GM23338 (cell line): Measurements from ENCODE around the gene WIPF1. TPM values are rescaled to one million over a fixed set of nuclear protein-coding genes. Genes with fewer than 3 reads are reported as not detected.
A peak's percentile ranks its signal among the peaks of the same experiment; 100 is the strongest.

Source experiments
- ATAC-seq: fragments of 200-7000 bp; cut with Tn5 transposase; 3 replicates; pipeline ENCODE4 v1.9.1; 2020
- DNase-seq: peaks from one replicate; pipeline ENCODE4 v3.0.0-alpha.2; 2015; ENCODE audit warnings: low spot score
- H2AFZ ChIP-seq: fragments of 200-600 bp; sonication (generic); 2 replicates; pipeline ENCODE4 v1.8.0; 2016; ENCODE audit warnings: antibody characterized with exemption, mild to moderate bottlenecking, moderate library complexity
- H3F3A ChIP-seq: fragments of 200-600 bp; sonication (generic); replicated peaks from 2 replicates; pipeline ENCODE4 v1.8.0; 2017; ENCODE audit warnings: antibody characterized with exemption, mixed run types, low read depth
- H3K27ac ChIP-seq: fragments of 200-600 bp; sonication (generic); 2 replicates; pipeline ENCODE4 v1.6.1; 2016; ENCODE audit warnings: low read depth
- H3K27me3 ChIP-seq: fragments of 200-600 bp; sonication (generic); 2 replicates; pipeline ENCODE4 v1.8.0; 2016; ENCODE audit warnings: mild to moderate bottlenecking, mixed run types, moderate library complexity; ENCODE audit not compliant: insufficient read depth
- H3K36me3 ChIP-seq: fragments of 200-600 bp; sonication (generic); 2 replicates; pipeline ENCODE4 v1.8.0; 2016; ENCODE audit warnings: mild to moderate bottlenecking; ENCODE audit not compliant: insufficient read depth
- H3K4me1 ChIP-seq: fragments of 200-600 bp; sonication (generic); 2 replicates; pipeline ENCODE4 v1.8.0; 2016; ENCODE audit warnings: mild to moderate bottlenecking, moderate library complexity; ENCODE audit not compliant: insufficient read depth
- H3K4me2 ChIP-seq: fragments of 200-600 bp; sonication (generic); 2 replicates; pipeline ENCODE4 v1.7.1; 2017; ENCODE audit warnings: mixed run types
- H3K4me3 ChIP-seq: fragments of 200-600 bp; sonication (generic); 2 replicates; pipeline ENCODE4 v1.6.1; 2016; ENCODE audit warnings: mixed run types
- H3K79me2 ChIP-seq: fragments of 200-600 bp; sonication (generic); replicated peaks from 2 replicates; pipeline ENCODE4 v1.8.0; 2017; ENCODE audit warnings: mild to moderate bottlenecking; ENCODE audit not compliant: insufficient read depth
- H3K9me2 ChIP-seq: fragments of 200-600 bp; sonication (generic); 2 replicates; pipeline ENCODE4 v1.8.0; 2017; ENCODE audit not compliant: insufficient read depth
- H4K20me1 ChIP-seq: fragments of 200-600 bp; sonication (generic); replicated peaks from 2 replicates; pipeline ENCODE4 v1.8.0; 2017; ENCODE audit warnings: mild to moderate bottlenecking; ENCODE audit not compliant: insufficient read depth
- H3K27ac Mint-ChIP-seq: 2 replicates; pipeline ENCODE4 v1.8.0; 2020; ENCODE audit warnings: inconsistent platforms, mild to moderate bottlenecking, moderate library complexity, mixed read lengths
- H3K27me3 Mint-ChIP-seq: 3 replicates; pipeline ENCODE4 v1.8.0; 2022; ENCODE audit warnings: low read depth, mild to moderate bottlenecking, moderate library complexity, mixed read lengths, inconsistent platforms; ENCODE audit not compliant: insufficient read depth, poor library complexity
- H3K36me3 Mint-ChIP-seq: 3 replicates; pipeline ENCODE4 v1.8.0; 2021; ENCODE audit warnings: low read depth, mild to moderate bottlenecking, inconsistent platforms, moderate library complexity, mixed read lengths
- H3K4me1 Mint-ChIP-seq: 3 replicates; pipeline ENCODE4 v1.8.0; 2020; ENCODE audit warnings: mild to moderate bottlenecking, inconsistent platforms, mixed read lengths
- H3K4me3 Mint-ChIP-seq: 3 replicates; pipeline ENCODE4 v1.8.0; 2021; ENCODE audit warnings: moderate library complexity, mild to moderate bottlenecking, inconsistent platforms, mixed read lengths
- H3K9me3 Mint-ChIP-seq: 3 replicates; pipeline ENCODE4 v1.8.0; 2020; ENCODE audit warnings: moderate library complexity, mild to moderate bottlenecking, inconsistent platforms, mixed read lengths
- CREB1 ChIP-seq: fragments of 250-450 bp; sonication (Bioruptor Pico); IDR thresholded peaks from 2 replicates; pipeline ENCODE4 v1.5.0; 2020; ENCODE audit warnings: low read depth, mild to moderate bottlenecking, moderate library complexity
- CTCF ChIP-seq, 2 experiments: fragments of 200-600 bp in 1 of 2; sonication (generic) in 1 of 2; conservative IDR thresholded peaks; 2 replicates each; pipeline versions ENCODE4 v1.5.1 to v1.6.1; 2016 to 2017; ENCODE audit warnings: antibody characterized with exemption in 2 of 2, low read depth in 2 of 2, mild to moderate bottlenecking in 2 of 2, moderate library complexity in 1 of 2
- ETS1 ChIP-seq: IDR thresholded peaks from 2 replicates; pipeline ENCODE4 v1.6.1; 2016; ENCODE audit warnings: antibody characterized with exemption
- EZH2 ChIP-seq: fragments of 200-600 bp; sonication (generic); IDR thresholded peaks from one replicate; pipeline ENCODE4 v1.8.0; 2017; ENCODE audit warnings: antibody characterized with exemption, mild to moderate bottlenecking, low read depth; ENCODE audit not compliant: unreplicated experiment
- EZH2phosphoT487 ChIP-seq: fragments of 200-600 bp; sonication (generic); IDR thresholded peaks from one replicate; pipeline ENCODE4 v1.8.1; 2018; ENCODE audit warnings: antibody characterized with exemption; ENCODE audit not compliant: unreplicated experiment
- JUNB ChIP-seq: IDR thresholded peaks from one replicate; pipeline ENCODE4 v1.6.1; 2016; ENCODE audit warnings: antibody characterized with exemption; ENCODE audit not compliant: unreplicated experiment
- NANOG ChIP-seq: IDR thresholded peaks from 2 replicates; pipeline ENCODE4 v1.6.1; 2016; ENCODE audit warnings: antibody characterized with exemption, borderline replicate concordance
- POLR2AphosphoS5 ChIP-seq: IDR thresholded peaks from 2 replicates; pipeline ENCODE4 v1.6.1; 2016; ENCODE audit warnings: antibody characterized with exemption, low read depth
- REST ChIP-seq: IDR thresholded peaks from one replicate; pipeline ENCODE4 v1.6.1; 2018; ENCODE audit warnings: antibody characterized with exemption; ENCODE audit not compliant: unreplicated experiment
- STAT1 ChIP-seq: IDR thresholded peaks from one replicate; pipeline ENCODE4 v1.6.1; 2016; ENCODE audit warnings: antibody characterized with exemption; ENCODE audit not compliant: unreplicated experiment
- ZNF114 ChIP-seq: fragments of 250-450 bp; sonication (Bioruptor Pico); IDR thresholded peaks from 2 replicates; pipeline ENCODE4 v1.5.0; 2020; ENCODE audit warnings: mild to moderate bottlenecking, moderate library complexity
- ZNF331 ChIP-seq: fragments of 250-450 bp; sonication (Bioruptor Pico); IDR thresholded peaks from 2 replicates; pipeline ENCODE4 v1.5.0; 2020; ENCODE audit warnings: low read depth, mild to moderate bottlenecking, moderate library complexity
- ZNF462 ChIP-seq: fragments of 250-450 bp; sonication (Bioruptor Pico); IDR thresholded peaks from 2 replicates; pipeline ENCODE4 v1.5.0; 2020; ENCODE audit warnings: mild to moderate bottlenecking, moderate library complexity
- polyA plus RNA-seq: library from polyadenylated mRNA; unstranded; fragments of >200 nt; fragmentation: Nextera tagmentation; extraction: Ambion mirVana; gene quantifications from 2 replicates; pipeline ENCODE4 v1.2.1, GENCODE V29; 2016
- total RNA-seq: library from RNA; depleted of rRNA; stranded (reverse); fragments of >200 nt; shearing (Covaris generic); gene quantifications from 2 replicates; pipeline ENCODE4 v1.2.3, GENCODE V29; 2014

Gene WIPF1
- total and polyA plus RNA-seq, 2 experiments from 2014 or later, result 3.0 to 6.0 TPM

- Histone ChIP-seq H3K4me3 (no peak overlapping the region), H3F3A (no peaks in the 10 kb centered on the region), H3K4me2 (no peak overlapping the region), H3K4me1 (no peaks in the 10 kb centered on the region), H4K20me1 (no peaks in the 10 kb centered on the region), H3K27me3 (no peaks in the 10 kb centered on the region), H3K9me2 (no peaks in the 10 kb centered on the region), H3K79me2 (no peaks in the 10 kb centered on the region), H3K36me3 (no peaks in the 10 kb centered on the region), H2AFZ (peak overlapping the region; percentile 69; the same call in 1 of the 2 replicates), H3K27ac (no peak overlapping the region)
- Mint-ChIP-seq H3K36me3 (no peaks in the 10 kb centered on the region), H3K4me1 (peaks cover 5% of the 10 kb centered on the region; the same call in 2 of the 3 replicates), H3K4me3 (no peak overlapping the region), H3K27ac (no peak overlapping the region), H3K27me3 (no peaks in the 10 kb centered on the region), H3K9me3 (no peaks in the 10 kb centered on the region)
- ATAC-seq (no peak), DNase-seq (no peak)
- TF ChIP-seq EZH2phosphoT487 (no peak), EZH2 (no peak), STAT1 (no peak), JUNB (no peak), ETS1 (no peak), CTCF (conservative IDR thresholded peaks at IDR 0.05; ENCODE audit: low read depth in 2 of 2) (no peak), NANOG (no peak), ZNF114 (CRISPR knock-in tag) (no peak), REST (no peak), ZNF331 (CRISPR knock-in tag) (no peak), CREB1 (no peak), POLR2AphosphoS5 (no peak), ZNF462 (CRISPR knock-in tag) (no peak)
Measured at GRCh38 chr2:174561972-174562370, 35.6 kb downstream of the WIPF1 start.
